Hepatocyte (in vitro differentiated cells): ENCODE measurements around the gene USO1. TPM values are rescaled to one million over a fixed set of nuclear protein-coding genes. Genes with fewer than 3 reads are reported as not detected.
"Not testable (repeated sequence)": the region's sequence is repeated elsewhere in the genome, so short reads cannot be mapped to it uniquely, and the experiment has no call there.

ENCODE experiments used
- DNase-seq: peaks from one replicate; pipeline ENCODE4 v3.0.0-alpha.2; 2016; ENCODE audit warnings: low spot score
- H2AFZ ChIP-seq: fragments of 200-600 bp; sonication (generic); 2 replicates; pipeline ENCODE4 v1.6.0; 2016; ENCODE audit warnings: antibody characterized with exemption, mild to moderate bottlenecking
- H3K27ac ChIP-seq: fragments of 200-600 bp; sonication (generic); 2 replicates; pipeline ENCODE4 v1.5.1; 2016; ENCODE audit warnings: mild to moderate bottlenecking
- H3K27me3 ChIP-seq: fragments of 200-600 bp; sonication (generic); 2 replicates; pipeline ENCODE4 v1.6.1; 2016
- H3K36me3 ChIP-seq: fragments of 200-600 bp; sonication (generic); replicated peaks from 2 replicates; pipeline ENCODE4 v1.5.1; 2016; ENCODE audit warnings: low read depth; ENCODE audit not compliant: insufficient read depth
- H3K4me1 ChIP-seq: fragments of 200-600 bp; sonication (generic); 2 replicates; pipeline ENCODE4 v1.5.1; 2016; ENCODE audit warnings: mild to moderate bottlenecking, moderate library complexity; ENCODE audit not compliant: insufficient read depth
- H3K4me2 ChIP-seq: fragments of 200-600 bp; sonication (generic); 2 replicates; pipeline ENCODE4 v1.6.0; 2016
- H3K4me3 ChIP-seq: fragments of 200-600 bp; sonication (generic); 2 replicates; pipeline ENCODE4 v1.5.1; 2016; ENCODE audit warnings: mild to moderate bottlenecking
- H3K79me2 ChIP-seq: fragments of 200-600 bp; sonication (generic); 2 replicates; pipeline ENCODE4 v1.6.0; 2017; ENCODE audit warnings: mild to moderate bottlenecking
- H3K9me2 ChIP-seq: fragments of 200-600 bp; sonication (generic); replicated peaks from 2 replicates; pipeline ENCODE4 v1.6.0; 2017; ENCODE audit warnings: mild to moderate bottlenecking; ENCODE audit not compliant: insufficient read depth
- H3K9me3 ChIP-seq: fragments of 200-600 bp; sonication (generic); 2 replicates; pipeline ENCODE4 v1.5.1; 2016; ENCODE audit warnings: low read depth, mild to moderate bottlenecking
- H4K20me1 ChIP-seq: fragments of 200-600 bp; sonication (generic); 2 replicates; pipeline ENCODE4 v1.6.0; 2016; ENCODE audit warnings: mild to moderate bottlenecking; ENCODE audit not compliant: insufficient read depth, poor library complexity, severe bottlenecking
- CTCF ChIP-seq: fragments of 200-600 bp; sonication (generic); IDR thresholded peaks from 2 replicates; pipeline ENCODE4 v1.5.1; 2016; ENCODE audit warnings: antibody characterized with exemption, mild to moderate bottlenecking; ENCODE audit not compliant: poor library complexity
- EZH2 ChIP-seq: fragments of 200-600 bp; sonication (generic); IDR thresholded peaks from 2 replicates; pipeline ENCODE4 v1.6.1; 2016; ENCODE audit warnings: antibody characterized with exemption, mild to moderate bottlenecking, borderline replicate concordance
- EZH2phosphoT487 ChIP-seq: fragments of 200-600 bp; sonication (generic); IDR thresholded peaks from one replicate; pipeline ENCODE4 v1.6.1; 2018; ENCODE audit warnings: antibody characterized with exemption, mild to moderate bottlenecking, low read depth, moderate library complexity; ENCODE audit not compliant: unreplicated experiment, severe bottlenecking
- WGBS: methylation state at CpG from one replicate; pipeline ENCODE4 v1.1.6; 2016; ENCODE audit warnings: low lambda C conversion rate; ENCODE audit errors: missing lambda C conversion rate; 5-methylcytosine and 5-hydroxymethylcytosine counted together
- polyA plus RNA-seq: library from polyadenylated mRNA; unstranded; fragments of >200 nt; fragmentation: Nextera tagmentation; extraction: Ambion mirVana; gene quantifications from 2 replicates; pipeline ENCODE4 v1.2.1, GENCODE V29; 2016
- total RNA-seq: library from RNA; depleted of rRNA; stranded (reverse); fragments of >200 nt; gene quantifications from 2 replicates; pipeline ENCODE4 v1.2.3, GENCODE V29; 2014

Gene USO1
- total and polyA plus RNA-seq, 2 experiments from 2014 or later, result 50.4 to 113 TPM

GRCh38 chr4:75848171-75848760, 123.9 kb downstream of the USO1 start:
- H3K36me3 ChIP-seq, H3K9me2 ChIP-seq, H4K20me1 ChIP-seq, H2AFZ ChIP-seq, H3K4me3 ChIP-seq, H3K27me3 ChIP-seq, H3K9me3 ChIP-seq, H3K27ac ChIP-seq, H3K79me2 ChIP-seq: not testable (repeated sequence)
- peaks cover 12% of the 10 kb centered on the region for H3K4me1 ChIP-seq
- peak; percentile 75 for TF ChIP-seq CTCF
- WGBS, result 24% methylated on average over 14 of the region's 14 CpGs
- peak overlapping the region; percentile 41 for H3K4me2 ChIP-seq
- DNase-seq, result peak; percentile 88

GRCh38 chr4:75848891-75849290, 124.5 kb downstream of the USO1 start:
- Histone ChIP-seq H3K36me3 (no peaks in the 10 kb centered on the region), H3K4me1 (peaks cover 9% of the 10 kb centered on the region), H3K27ac (no peak overlapping the region), H3K4me3 (no peak overlapping the region), H3K9me2 (no peaks in the 10 kb centered on the region), H2AFZ (no peak overlapping the region), H3K4me2 (no peak overlapping the region), H4K20me1 (no peaks in the 10 kb centered on the region), H3K9me3 (no peaks in the 10 kb centered on the region), H3K79me2 (no peaks in the 10 kb centered on the region), H3K27me3 (no peaks in the 10 kb centered on the region)
- TF ChIP-seq EZH2 (no peak), EZH2phosphoT487 (no peak), CTCF (no peak)
- no peak for DNase-seq
- WGBS, result 84% methylated on average over 4 of the region's 4 CpGs

- Histone ChIP-seq H3K4me2 (no peak overlapping the region), H3K79me2 (no peaks in the 10 kb centered on the region), H3K27ac (no peak overlapping the region), H2AFZ (no peak overlapping the region), H3K4me3 (no peak overlapping the region), H3K9me3 (no peaks in the 10 kb centered on the region), H3K27me3 (no peaks in the 10 kb centered on the region), H3K36me3 (no peaks in the 10 kb centered on the region), H4K20me1 (no peaks in the 10 kb centered on the region), H3K9me2 (no peaks in the 10 kb centered on the region), H3K4me1 (peaks cover 5% of the 10 kb centered on the region)
- no peak for DNase-seq
- TF ChIP-seq EZH2, result no peak
- no peak for TF ChIP-seq CTCF
- no peak for TF ChIP-seq EZH2phosphoT487
- 79% methylated on average over 6 of the region's 6 CpGs for WGBS
Observed at GRCh38 chr4:75849461-75849860, 125.1 kb downstream of the USO1 start.

- no peaks in the 10 kb centered on the region for H3K9me3 ChIP-seq
- 100% methylated on average over 1 of the region's 1 CpG for WGBS
- no peak overlapping the region for H3K4me3 ChIP-seq
- TF ChIP-seq CTCF, result no peak
- TF ChIP-seq EZH2phosphoT487, result no peak
- no peak for DNase-seq
- H2AFZ ChIP-seq, result no peak overlapping the region
- H3K4me1 ChIP-seq, result no peaks in the 10 kb centered on the region
- H3K79me2 ChIP-seq, result no peaks in the 10 kb centered on the region
- no peaks in the 10 kb centered on the region for H3K36me3 ChIP-seq
- H3K27me3 ChIP-seq, result no peaks in the 10 kb centered on the region
- no peaks in the 10 kb centered on the region for H4K20me1 ChIP-seq
- H3K27ac ChIP-seq, result no peak overlapping the region
- H3K9me2 ChIP-seq, result no peaks in the 10 kb centered on the region
- H3K4me2 ChIP-seq, result no peak overlapping the region
Observed at GRCh38 chr4:75858721-75859120, 134.3 kb downstream of the USO1 start.
